DMS153 treated with DMSO at 0.1 percent for 48 hours (cell line): ENCODE data around the gene TTC16.

Experiments
- DNase-seq: peaks from one replicate; lab custom pipeline; 2025; ENCODE audit not compliant: unreplicated experiment; lab: John Stamatoyannopoulos, UW

The TTC16 gene

DNA sequence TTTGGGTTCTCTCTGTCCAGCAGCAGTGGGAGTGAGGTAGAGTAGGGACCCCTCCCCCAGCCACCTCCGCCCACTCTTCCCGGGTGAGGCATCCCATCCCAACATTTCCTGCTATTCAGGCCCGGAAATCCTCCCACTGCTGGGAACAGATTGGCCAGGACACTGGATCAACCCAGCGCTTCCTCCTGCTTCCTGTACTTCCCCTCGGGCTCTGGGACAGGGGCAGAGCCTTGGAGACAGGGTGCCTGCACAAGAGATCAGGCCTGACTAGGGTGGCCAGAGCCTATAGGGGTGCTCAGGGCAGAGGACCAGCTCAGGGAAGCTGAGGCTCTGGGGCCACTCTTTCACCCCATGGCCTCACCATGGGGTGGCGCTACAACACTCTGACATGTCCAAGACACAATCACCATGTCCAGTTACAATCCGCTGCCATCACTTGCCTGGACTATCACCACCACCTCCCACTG is 48.1 kb downstream of the TTC16 start:
- DNase-seq, result no peak

DNA sequence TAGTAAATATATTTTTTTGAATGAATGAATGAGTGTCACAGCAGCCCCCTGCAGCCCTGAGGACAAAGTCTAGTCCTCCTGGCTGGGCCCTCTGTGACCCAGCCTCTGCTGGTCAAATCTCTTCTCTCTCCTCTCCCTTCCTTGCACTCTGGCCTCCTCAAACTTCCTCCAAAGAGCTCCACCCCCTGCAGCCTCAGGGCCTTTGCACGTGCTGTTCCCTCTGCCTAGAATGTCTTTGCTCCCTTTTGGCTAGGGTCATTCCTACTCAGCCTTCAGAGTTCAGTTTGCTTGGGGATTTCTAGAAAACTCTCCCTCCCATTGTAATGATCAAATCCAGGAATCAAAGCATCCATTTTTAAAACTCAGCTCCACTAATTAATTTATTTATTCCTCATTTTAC is 49.5 kb downstream of the TTC16 start:
- no peak for DNase-seq

DNA sequence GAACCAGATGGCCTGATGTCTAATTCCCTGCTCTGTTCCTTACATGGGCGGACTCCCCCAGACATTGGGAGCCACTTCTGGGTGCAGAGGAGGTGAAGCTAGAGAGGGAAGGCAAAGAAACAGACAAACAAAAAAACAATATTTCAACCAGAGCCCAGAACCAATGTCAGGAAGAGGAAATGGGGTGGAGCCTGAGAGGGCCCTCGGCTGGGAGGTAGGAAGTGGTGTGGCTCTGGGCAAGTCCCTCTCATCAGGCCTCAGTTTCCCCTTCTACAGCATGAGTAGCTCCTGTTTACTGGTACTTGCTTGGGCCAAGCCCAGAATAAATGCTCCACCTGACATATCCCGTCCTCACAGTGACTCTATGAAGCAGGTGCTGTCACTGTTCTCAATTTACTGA is 51.5 kb downstream of the TTC16 start:
- no peak for DNase-seq

DNA sequence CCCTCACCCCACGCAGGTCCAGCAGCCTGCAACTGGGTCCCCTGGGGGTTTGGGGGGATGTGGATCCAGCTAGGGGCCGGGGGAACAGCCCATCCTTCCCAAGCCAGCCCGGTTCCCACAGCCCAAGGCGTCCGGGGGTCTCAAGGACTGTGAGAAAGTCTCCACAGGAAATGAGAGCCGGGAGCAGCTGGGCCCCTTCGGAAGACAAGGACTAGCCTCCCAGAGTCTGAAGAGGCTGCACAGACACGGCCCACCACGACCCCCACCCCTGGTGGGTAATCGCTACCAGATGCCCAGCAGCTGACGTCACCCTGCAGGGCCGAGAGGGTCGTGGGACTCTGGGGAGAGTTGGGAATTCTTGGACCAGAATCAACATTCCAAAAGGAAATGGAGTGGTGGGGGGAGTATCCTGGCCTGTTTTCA is 52.0 kb downstream of the TTC16 start:
- no peak for DNase-seq

DNA sequence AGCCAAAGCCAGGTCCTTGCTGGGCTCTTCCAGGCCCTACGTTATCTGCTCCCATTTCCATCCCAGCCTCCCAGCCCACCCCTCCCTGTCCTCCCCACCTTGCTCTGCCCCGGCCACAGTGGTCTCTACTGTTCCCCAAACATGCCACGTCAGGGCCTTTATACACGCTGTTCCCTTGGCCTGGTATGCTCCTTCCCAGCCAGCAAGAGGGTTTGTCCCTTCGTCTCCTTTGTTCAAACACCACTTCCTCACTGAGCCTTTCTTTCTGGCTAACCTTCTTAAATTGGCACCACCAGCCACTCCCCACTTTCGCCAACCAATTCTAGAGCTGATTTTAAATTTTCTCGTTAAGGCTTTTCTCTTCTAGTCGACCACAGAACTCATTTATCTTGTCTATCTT is 52.8 kb downstream of the TTC16 start:
- no peak for DNase-seq

DNA sequence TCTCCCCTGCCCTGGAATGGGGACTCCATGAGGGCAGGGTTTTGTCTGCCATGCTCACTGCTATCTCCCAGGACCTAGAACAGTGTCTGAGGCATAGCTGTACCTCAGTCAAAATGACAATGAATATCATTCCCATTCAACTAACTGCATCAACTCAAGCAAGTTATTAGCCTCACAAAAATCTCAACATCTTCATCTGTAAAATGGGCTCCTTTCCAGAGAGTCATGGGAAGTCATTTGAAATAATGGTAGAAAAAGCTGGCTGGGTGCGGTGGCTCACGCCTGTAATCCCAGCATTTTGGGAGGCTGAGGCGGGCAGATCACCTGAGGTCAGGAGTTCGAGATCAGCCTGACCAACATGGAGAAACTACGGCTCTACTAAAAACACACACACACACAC is 53.2 kb downstream of the TTC16 start:
- no peak for DNase-seq

DNA sequence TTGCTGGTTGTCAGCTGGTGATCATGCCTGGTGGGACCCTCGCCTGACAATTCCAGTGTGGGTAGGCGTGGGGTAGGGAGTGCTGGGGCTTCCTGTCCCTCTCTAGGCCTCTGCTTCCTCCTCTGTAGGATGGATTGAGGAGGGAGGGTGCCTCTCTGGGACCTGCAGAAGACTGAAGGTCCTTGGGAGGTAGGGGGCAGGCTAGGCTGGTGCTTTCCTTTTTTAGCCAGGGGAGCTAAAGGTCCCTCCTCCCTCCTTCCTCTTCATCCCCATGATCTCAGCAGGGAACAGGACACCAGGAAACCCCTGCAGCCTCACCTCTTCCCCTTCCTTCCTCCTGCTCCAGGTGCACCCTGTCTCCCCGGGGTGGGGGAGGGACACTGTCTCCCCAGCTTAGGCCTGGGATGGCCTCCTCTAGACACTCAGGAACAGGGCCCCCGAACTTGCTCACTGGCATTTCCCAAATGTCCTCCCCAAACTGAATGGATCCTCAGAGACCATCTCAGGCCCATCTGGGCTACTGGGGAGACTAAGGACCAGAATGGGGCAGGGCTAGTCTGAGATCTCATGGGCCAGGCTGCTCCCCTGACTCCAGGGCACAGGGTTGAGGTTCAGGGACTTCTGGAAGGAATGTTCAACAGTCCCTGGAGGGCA is 54.2 kb downstream of the TTC16 start:
- no peak for DNase-seq

DNA sequence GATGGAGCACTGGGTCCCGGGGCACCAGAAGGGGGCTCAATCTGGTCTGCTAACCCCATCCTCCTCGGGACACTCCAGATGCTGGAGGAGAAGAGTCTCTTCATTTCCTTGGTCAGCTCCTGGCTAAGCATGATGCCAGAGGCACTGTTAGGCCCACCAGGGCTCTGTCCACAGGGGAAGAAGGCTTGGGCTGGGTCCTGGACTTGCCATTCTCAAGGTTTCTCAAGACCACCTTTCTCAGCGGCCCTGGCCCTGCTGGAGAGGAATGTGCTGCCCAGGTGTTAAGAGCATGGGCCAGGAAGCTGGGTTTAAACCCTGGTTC is 54.7 kb downstream of the TTC16 start:
- no peak for DNase-seq

DNA sequence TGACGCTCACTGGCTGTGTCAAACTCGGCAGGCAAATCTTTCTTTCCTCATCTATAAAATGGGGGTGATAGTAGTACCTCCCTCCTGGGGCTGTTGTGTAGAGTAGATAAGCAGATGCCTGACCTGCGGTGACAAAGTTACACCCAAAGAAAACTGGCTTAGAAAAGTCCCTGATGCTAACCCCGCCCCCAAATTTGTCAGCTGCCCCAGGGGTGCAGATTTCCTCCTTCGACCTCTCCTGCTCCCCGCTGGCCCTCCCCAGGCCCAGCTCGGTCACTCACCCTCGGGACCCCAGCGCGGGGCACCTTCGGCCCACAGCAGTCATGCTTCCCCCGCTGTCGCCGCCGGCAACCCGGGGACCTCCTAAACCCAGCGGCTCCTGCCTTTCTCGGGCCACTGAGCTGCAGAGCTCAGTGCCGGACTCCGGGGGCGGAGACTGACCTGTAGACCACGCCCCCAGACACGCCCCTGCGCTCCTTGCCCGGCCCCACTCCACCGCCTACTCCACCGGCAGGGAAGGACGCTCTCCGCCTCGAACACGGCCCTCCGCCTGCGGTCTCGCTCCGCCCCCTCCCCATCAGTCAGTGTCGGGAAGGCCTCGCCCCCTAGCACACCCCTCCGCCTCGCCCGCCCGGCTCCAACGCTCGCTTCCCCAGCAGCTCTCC is 55.2 kb downstream of the TTC16 start:
- DNase-seq, result peak; percentile 93

DNA sequence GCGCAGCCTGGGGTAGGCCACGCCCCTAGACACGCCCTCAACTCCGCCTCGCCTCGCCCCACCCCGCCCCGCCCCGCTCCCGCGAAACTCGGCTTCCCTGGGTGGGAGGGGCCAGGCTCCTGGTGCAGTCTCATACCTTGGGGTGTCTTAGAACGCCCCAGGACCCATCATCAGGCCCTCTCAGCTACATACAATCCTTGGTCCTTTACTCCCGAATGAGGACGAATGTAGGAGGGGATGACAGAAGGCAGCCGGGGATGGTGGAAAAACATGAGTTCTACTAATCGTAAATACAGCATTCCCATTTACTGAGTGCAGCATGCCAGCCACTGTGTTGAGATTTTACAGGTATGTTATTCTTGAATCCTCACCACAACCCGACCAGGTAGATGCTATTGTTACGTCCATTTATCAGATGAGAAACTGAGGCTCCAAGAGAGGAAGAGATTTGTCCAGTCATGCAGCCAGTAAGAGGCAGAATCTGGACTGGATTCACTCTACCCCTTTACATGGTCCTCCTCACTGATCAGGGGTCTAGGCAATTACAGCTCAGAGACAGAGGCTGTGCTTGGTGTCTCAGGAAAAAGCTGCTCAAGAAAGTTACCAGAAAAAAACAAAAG is 55.8 kb downstream of the TTC16 start:
- no peak for DNase-seq

DNA sequence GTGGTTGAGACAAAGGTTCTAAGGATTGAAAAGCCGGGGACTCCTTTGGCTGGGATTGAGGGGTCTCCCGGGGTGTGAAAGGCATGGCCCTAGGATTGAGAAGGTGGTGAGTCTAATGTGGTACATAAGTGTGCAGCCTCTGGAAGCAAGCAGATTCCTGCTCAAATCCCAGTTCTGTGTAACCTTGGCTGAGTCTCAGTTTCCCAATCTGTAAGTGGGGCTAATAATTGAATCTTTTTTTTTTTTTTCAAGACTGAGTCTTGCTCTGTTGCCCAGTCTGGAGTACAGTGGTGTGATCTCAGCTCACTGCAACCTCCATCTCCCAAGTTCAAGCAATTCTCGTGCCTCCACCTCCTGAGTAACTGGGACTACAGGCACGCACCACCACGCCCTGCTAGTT is 56.7 kb downstream of the TTC16 start:
- no peak for DNase-seq

DNA sequence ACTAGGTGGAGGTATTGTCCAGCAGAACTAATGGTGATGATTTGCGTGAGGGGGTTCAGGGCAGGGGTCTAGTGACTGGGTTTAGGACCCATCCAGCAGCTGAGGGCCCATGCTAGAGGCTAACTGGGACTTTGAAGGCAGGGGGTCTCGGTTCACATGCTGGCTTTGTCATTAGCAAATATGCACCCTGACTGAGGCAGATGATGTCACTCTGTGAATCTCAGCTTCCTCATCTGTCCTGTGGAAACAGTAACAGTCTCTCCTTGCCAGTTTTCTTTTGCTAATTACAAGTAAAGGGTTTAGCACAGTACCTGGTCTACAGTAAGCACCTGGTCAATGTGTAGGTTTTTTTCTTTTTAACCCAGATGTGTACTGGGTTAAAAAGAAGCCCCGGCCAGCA is 57.4 kb downstream of the TTC16 start:
- no peak for DNase-seq

DNA sequence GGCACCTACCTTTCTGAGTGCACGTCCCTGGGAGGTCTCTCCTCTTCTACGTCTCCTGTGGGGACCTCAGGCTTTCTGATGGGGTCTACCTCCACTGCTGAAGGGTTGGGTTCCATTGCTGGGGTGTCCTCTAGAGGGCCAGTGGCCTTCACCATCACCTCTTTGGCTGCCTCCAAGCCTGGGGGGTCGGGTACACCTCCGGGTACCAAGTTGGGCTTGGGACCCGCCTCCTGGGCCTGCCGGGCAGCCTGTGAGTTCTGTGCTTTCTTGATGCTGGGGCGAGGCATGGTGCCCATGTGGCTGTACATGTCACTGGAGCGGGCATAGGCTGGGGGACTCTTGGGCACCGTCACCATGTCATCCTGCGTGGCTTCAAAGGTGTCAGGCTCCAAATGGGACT is 58.1 kb downstream of the TTC16 start:
- DNase-seq, result no peak

DNA sequence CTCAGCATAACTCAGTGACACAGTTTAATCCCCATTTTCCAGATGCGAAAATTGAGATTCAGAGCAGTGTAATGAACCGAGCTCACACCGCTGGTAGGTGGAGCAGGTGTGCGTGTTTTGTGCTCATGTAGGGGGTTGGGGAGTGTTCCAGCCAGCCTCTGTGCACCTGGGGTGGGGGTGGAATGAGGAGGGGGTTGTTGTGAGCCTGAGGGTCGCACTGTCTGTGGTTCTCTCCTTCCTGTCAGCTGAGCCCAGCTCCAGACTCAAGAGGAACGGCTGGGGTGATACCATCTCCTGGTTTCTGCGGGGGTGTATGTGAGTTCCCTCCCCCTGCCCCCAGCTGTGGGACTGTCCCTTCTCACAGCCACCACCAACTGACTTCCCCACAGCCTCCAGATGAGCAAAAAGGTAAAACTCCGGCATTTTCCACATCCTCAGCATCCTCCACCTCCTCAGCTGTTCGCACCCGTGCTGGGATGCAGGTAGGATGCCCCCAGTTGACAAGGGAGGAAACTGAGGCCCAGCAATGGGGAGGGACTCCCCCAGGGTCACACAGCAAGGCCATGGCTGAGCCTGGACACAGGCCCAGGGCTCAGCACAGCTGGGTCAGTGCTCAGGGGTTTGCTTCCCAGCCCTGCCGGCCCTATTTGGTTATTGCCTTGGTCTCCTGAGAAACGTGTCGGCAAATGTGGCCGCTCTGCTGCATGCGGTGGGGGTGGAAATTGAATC is 60.5 kb downstream of the TTC16 start:
- no peak for DNase-seq

DNA sequence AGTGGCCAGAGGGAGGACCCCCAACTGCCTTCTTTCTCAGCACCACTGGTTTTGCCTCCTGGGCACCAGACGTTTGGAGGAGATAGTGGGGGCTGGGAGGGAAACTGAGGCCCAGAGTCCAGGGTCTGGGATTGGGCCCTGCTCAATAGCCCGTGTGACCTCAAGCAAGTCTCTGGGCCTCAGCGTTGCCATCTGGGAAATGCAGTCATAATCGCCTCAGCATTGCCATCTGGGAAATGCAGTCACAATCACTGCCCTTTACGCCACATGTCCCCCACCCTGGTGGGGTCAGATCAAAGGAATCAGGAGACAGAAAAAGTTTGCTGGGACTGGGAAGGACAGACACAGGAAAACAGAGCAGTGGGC is 61.0 kb downstream of the TTC16 start:
- no peak for DNase-seq

DNA sequence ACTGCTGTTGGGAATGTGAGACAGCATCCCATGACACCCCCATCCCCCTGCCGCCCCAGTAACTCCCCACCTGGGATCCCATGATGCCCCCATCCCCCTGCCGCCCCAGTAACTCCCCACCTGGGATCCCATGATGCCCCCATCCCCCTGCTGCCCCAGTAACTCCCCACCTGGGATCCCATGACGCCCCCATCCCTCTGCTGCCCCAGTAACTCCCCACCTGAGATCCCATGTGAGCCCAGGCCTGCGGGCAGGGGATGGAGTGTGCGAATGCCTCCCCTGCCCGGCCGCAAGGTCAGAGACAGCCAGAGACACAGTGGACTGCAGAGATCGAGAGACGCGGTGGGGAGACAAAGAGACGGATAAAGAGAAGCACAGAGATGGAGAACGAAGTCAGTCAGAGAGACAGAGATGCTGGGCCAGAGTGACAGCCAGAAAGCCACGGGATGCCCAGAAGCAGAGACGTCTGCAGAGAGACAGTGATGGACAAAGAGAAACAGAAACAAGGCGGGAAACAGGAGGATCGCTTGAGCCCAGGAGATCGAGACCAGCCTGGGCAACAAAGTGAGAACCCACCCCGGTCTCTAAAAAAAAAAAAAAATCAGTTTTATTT is 61.6 kb downstream of the TTC16 start:
- no peak for DNase-seq

DNA sequence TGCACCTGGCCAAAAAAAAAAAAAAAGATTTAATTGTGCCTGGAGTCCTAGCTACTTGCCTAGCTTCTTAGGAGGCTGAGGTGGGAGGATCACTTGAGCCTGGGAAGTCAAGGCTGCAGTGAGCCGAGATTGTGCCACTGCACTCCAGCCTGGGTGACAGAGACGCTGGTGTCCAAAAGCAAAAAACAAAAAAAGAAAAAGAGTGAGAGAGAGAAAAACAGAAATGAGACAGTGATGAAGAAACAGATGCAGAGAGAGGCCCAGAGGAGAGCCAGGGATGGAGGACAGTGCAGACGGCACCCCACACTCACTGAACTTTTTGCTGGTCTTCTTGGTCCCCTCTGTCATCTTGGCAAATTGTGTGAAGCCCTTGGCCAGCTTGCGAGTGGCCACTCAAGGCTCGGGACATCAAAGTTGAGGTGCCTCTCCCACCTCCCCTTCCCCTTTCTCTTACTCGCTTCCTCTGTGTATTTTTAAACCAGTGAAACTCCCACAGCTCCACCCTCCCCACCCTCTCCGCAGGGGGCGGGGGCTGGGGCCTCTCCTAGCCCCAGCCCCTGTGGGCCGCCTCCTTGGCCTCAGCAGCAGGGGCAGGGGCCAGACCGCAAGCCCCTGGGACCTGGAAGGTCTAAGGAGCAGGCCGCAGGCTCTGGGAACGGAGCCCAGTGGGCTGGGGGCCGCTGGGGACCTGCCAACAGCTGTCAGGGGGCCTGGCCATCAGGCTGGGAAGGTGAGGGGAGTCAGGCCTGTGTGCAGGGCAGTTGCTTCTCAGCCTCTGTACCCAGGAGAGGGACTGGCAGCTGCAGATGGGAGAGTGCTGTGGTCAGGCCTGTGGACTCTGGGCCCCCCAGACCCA is 62.6 kb downstream of the TTC16 start, which contains the start of gene SH2D3C:
SH2D3C (minus strand) TSS at position 387 of the 856 bp plus-strand sequence; CDS start at position 348, 39 bp downstream.
- no peak for DNase-seq

DNA sequence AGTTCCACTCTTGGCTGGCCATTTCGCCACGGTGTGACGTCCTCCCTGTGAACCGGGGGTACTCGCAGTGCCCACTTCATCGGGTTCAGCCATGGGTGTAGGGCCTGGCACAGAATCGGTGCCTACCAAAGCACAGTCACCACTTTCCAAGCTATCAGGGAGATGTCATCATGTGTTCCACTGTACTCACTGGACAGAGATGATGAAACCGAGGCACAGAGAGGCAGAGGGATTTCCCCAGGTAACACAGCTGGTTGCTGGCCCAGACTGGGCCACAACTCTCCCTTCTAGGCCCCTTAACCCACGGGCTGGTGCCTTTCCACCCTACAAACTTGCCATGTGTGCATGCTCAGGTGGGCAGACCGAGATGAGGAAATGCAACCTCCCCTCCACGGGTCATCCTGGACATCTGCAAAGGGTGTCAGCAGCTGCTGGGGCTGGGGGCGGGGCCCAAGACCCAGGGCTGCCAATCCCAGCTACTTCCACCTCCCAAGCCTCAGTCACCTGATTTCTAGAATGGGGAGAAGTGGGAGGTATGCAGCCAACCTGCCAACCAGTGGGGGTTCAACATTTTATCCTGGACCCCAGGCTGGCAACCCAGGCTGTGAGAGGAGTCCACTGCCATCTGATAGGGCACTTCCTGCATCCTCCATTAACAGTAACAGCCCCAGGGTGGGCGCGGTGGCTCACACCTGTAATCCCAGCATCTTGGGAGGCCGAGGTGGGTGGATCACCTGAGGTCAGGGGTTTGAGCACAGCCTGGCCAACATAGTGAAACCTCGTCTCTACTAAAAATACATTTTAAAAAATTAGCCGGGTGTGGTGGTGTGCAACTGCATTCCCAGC is 63.5 kb downstream of the TTC16 start:
- no peak for DNase-seq

DNA sequence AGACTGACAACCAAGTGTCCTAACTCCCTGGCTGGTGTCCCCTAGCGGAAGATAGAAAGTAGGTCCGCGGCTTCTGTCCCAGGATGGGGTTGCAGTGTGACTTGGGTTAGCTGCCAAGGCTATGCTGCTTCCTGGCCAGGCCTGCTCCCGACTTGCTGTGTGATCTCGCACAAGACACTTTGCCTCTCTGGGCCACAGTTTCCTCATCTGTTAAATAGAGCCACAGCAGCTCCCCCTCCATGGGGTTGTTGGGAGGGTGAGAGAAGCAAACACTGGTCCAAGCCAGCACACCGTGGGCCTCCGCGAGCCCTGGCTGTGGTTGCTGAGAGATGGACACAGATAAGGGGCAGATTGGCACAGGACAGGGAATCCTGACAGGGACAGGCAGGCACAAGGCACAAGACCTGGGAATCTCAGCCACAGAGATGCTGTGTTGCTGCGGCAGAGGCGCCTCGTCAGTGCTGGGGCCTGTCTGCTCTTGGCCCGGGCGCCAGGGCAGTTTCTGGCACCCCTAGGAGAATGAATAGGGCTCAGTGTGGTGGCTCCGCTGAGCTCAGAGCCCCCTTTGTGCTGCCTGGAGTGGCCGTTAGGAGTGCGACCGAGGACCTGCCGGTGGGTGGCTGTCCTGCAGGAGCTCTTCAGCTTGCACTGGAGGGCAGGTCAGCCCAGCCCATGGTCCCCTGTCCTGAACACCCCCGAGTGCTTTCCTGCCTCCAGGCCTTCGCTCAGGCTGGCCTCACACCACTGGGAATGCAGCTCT is 64.4 kb downstream of the TTC16 start:
- no peak for DNase-seq
